Fibroblast of lung (primary cell): ENCODE results near the gene CFH. TPM values are rescaled to one million over a fixed set of nuclear protein-coding genes. Genes with fewer than 3 reads are reported as not detected.
A peak's percentile ranks its signal among the peaks of the same experiment; 100 is the strongest.

ENCODE experiments used
- DNase-seq, 2 donors: peaks; one replicate each; pipeline versions ENCODE4 v3.0.0 to v3.0.0-alpha.2; 2010; ENCODE audit warnings: low read depth in 2 of 2
- H2AFZ ChIP-seq: 2 replicates; pipeline ENCODE4 v1.5.1; 2012; ENCODE audit warnings: low read length, control low read depth, inconsistent platforms
- H3K27ac ChIP-seq: 2 replicates; pipeline ENCODE4 v1.5.1; 2011; ENCODE audit warnings: low read length, control low read depth; ENCODE audit not compliant: insufficient read depth
- H3K27me3 ChIP-seq: 2 replicates; pipeline ENCODE4 v1.5.1; 2011; ENCODE audit warnings: mild to moderate bottlenecking, low read length; ENCODE audit not compliant: control insufficient read depth, insufficient read depth
- H3K36me3 ChIP-seq: 2 replicates; pipeline ENCODE4 v1.5.1; 2011; ENCODE audit warnings: low read length; ENCODE audit not compliant: control insufficient read depth, insufficient read depth
- H3K4me1 ChIP-seq: 2 replicates; pipeline ENCODE4 v1.5.1; 2011; ENCODE audit warnings: low read length; ENCODE audit not compliant: control insufficient read depth, insufficient read depth; ENCODE audit errors: extremely low read depth
- H3K4me2 ChIP-seq: 2 replicates; pipeline ENCODE4 v1.5.1; 2011; ENCODE audit warnings: low read length, control low read depth; ENCODE audit not compliant: insufficient read depth; ENCODE audit errors: extremely low read depth
- H3K4me3 ChIP-seq, 4 experiments: fragments of 200-600 bp in 1 of 4; sonication (generic) in 1 of 4; replicated peaks in 1 of 4; 2 replicates each; pipeline ENCODE4 v1.5.1; 2011 to 2016; ENCODE audit warnings: low read length in 4 of 4, low read depth in 3 of 4, mild to moderate bottlenecking in 3 of 4, control low read depth in 2 of 4, inconsistent platforms in 1 of 4, mixed read lengths in 1 of 4; ENCODE audit not compliant: insufficient read depth in 1 of 4; ENCODE audit errors: control extremely low read depth in 1 of 4
- H3K79me2 ChIP-seq: 2 replicates; pipeline ENCODE4 v1.5.1; 2012; ENCODE audit warnings: mild to moderate bottlenecking, low read length, inconsistent platforms; ENCODE audit not compliant: control insufficient read depth, insufficient read depth
- H3K9ac ChIP-seq: 2 replicates; pipeline ENCODE4 v1.5.1; 2011; ENCODE audit warnings: mild to moderate bottlenecking, low read length, control low read depth; ENCODE audit not compliant: insufficient read depth
- H3K9me3 ChIP-seq: 2 replicates; pipeline ENCODE4 v1.5.1; 2012; ENCODE audit warnings: low read depth, low read length; ENCODE audit not compliant: control insufficient read depth, insufficient read depth
- H4K20me1 ChIP-seq: 2 replicates; pipeline ENCODE4 v1.5.1; 2011; ENCODE audit warnings: low read length; ENCODE audit not compliant: control insufficient read depth, insufficient read depth; ENCODE audit errors: extremely low read depth
- EZH2 ChIP-seq: IDR thresholded peaks from 2 replicates; pipeline ENCODE4 v1.5.1; 2012; ENCODE audit warnings: low read length, control low read depth, mild to moderate bottlenecking; ENCODE audit errors: missing control alignments
- polyA plus RNA-seq, 2 donors: library from polyadenylated mRNA; depleted of rRNA in 1 of 2; stranded (reverse) in 1 of 2; unstranded in 1 of 2; fragments of >200 nt; gene quantifications; 2 replicates each; pipeline ENCODE4 v1.2.1, GENCODE V29; 2011 to 2012; ENCODE audit warnings: missing spikeins in 1 of 2
- total RNA-seq: library from RNA; depleted of rRNA; stranded (reverse); fragments of >200 nt; gene quantifications from 2 replicates; pipeline ENCODE4 v1.2.1, GENCODE V29; 2014
- TF ChIP-seq, protein P1 (sequence below), 2 donors: IDR thresholded peaks in 1 of 2; conservative IDR thresholded peaks in 1 of 2; 1 replicate in 1 of 2; 2 replicates in 1 of 2; pipeline ENCODE4 v1.5.1; 2011 to 2012; ENCODE audit warnings: low read length in 2 of 2, control low read depth in 1 of 2, inconsistent platforms in 1 of 2, low read depth in 1 of 2, mild to moderate bottlenecking in 1 of 2

CFH gene
- total and polyA plus RNA-seq, 2 donors (not counting 1 experiment from before 2014, with no cell fraction given): 83.0 to 237 TPM

GRCh38 chr1:196651079-196651478, 764 bp upstream of the CFH start:
- Histone ChIP-seq H3K4me2 (peak overlapping the region; percentile 55), H3K9me3 (no peaks in the 10 kb centered on the region), H3K36me3 (no peaks in the 10 kb centered on the region), H2AFZ (peak overlapping the region; percentile 14), H3K27me3 (no peaks in the 10 kb centered on the region), H4K20me1 (no peaks in the 10 kb centered on the region), H3K4me3 (peak overlapping the region in 2 of 4 experiments; percentile 59 to 79), H3K79me2 (no peaks in the 10 kb centered on the region), H3K27ac (no peak overlapping the region), H3K9ac (no peak overlapping the region), H3K4me1 (no peaks in the 10 kb centered on the region)
- no peak for DNase-seq
- TF ChIP-seq EZH2: no peak
- TF ChIP-seq, protein P1, sequence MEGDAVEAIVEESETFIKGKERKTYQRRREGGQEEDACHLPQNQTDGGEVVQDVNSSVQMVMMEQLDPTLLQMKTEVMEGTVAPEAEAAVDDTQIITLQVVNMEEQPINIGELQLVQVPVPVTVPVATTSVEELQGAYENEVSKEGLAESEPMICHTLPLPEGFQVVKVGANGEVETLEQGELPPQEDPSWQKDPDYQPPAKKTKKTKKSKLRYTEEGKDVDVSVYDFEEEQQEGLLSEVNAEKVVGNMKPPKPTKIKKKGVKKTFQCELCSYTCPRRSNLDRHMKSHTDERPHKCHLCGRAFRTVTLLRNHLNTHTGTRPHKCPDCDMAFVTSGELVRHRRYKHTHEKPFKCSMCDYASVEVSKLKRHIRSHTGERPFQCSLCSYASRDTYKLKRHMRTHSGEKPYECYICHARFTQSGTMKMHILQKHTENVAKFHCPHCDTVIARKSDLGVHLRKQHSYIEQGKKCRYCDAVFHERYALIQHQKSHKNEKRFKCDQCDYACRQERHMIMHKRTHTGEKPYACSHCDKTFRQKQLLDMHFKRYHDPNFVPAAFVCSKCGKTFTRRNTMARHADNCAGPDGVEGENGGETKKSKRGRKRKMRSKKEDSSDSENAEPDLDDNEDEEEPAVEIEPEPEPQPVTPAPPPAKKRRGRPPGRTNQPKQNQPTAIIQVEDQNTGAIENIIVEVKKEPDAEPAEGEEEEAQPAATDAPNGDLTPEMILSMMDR (conservative IDR thresholded peaks at IDR 0.05 in 1 of 2, IDR thresholded peaks at IDR 0.05 in 1 of 2; ENCODE audit: low read depth in 1 of 2, low read length in 2 of 2): no peak

- no peaks in the 10 kb centered on the region for H3K9me3 ChIP-seq
- no peaks in the 10 kb centered on the region for H3K4me1 ChIP-seq
- no peaks in the 10 kb centered on the region for H3K27me3 ChIP-seq
- peak overlapping the region; percentile 84 for H3K4me2 ChIP-seq
- peak overlapping the region in 3 of 4 experiments; percentile 44 to 79 (median 59) for H3K4me3 ChIP-seq
- no peaks in the 10 kb centered on the region for H3K36me3 ChIP-seq
- no peak overlapping the region for H3K27ac ChIP-seq
- no peak for DNase-seq
- no peaks in the 10 kb centered on the region for H4K20me1 ChIP-seq
- TF ChIP-seq EZH2: no peak
- TF ChIP-seq, protein P1 (conservative IDR thresholded peaks at IDR 0.05 in 1 of 2, IDR thresholded peaks at IDR 0.05 in 1 of 2; ENCODE audit: low read depth in 1 of 2, low read length in 2 of 2): no peak
- H3K79me2 ChIP-seq: no peaks in the 10 kb centered on the region
- no peak overlapping the region for H2AFZ ChIP-seq
- no peak overlapping the region for H3K9ac ChIP-seq
Measured at GRCh38 chr1:196654271-196654670, 2.4 kb downstream of the CFH start.

DNA sequence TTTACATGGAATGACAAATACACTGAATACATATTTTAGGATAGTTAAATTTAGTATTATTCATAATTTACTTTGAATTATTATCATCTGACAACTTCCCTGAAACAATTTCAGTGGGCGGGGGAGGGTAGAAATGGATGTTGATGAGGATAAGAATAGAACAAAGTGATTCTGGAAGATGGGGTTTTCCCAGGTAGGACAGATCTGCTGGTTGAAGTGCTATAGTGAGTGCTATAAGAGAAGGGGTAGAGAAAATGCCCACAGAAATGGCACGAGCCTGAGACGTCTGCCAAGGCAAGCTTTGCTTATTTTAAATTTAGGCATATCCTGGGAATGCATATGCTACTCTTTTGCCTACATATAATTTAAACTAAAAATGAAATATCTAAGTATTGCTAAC, 3.2 kb downstream of the CFH start:
- H3K9me3 ChIP-seq: no peaks in the 10 kb centered on the region
- H4K20me1 ChIP-seq: no peaks in the 10 kb centered on the region
- no peak overlapping the region for H3K9ac ChIP-seq
- no peaks in the 10 kb centered on the region for H3K27me3 ChIP-seq
- no peak overlapping the region for H2AFZ ChIP-seq
- no peaks in the 10 kb centered on the region for H3K4me1 ChIP-seq
- peak overlapping the region; percentile 48 for H3K4me2 ChIP-seq
- H3K79me2 ChIP-seq: no peaks in the 10 kb centered on the region
- TF ChIP-seq EZH2: no peak
- TF ChIP-seq, protein P1 (conservative IDR thresholded peaks at IDR 0.05 in 1 of 2, IDR thresholded peaks at IDR 0.05 in 1 of 2; ENCODE audit: low read depth in 1 of 2, low read length in 2 of 2): no peak
- no peak for DNase-seq
- H3K36me3 ChIP-seq: no peaks in the 10 kb centered on the region
- H3K27ac ChIP-seq: no peak overlapping the region
- H3K4me3 ChIP-seq: no peak overlapping the region
